NOMO-1 (cell line): ENCODE measurements around the gene ABCB9.
A peak's percentile ranks its signal among the peaks of the same experiment; 100 is the strongest.
"Not testable (repeated sequence)": the region's sequence is repeated elsewhere in the genome, so short reads cannot be mapped to it uniquely, and the experiment has no call there.

ENCODE experiments used
- DNase-seq, 2 experiments: peaks; one replicate each; lab custom pipeline; 2025; ENCODE audit not compliant: unreplicated experiment in 2 of 2; lab: John Stamatoyannopoulos, UW

ABCB9 gene

DNA sequence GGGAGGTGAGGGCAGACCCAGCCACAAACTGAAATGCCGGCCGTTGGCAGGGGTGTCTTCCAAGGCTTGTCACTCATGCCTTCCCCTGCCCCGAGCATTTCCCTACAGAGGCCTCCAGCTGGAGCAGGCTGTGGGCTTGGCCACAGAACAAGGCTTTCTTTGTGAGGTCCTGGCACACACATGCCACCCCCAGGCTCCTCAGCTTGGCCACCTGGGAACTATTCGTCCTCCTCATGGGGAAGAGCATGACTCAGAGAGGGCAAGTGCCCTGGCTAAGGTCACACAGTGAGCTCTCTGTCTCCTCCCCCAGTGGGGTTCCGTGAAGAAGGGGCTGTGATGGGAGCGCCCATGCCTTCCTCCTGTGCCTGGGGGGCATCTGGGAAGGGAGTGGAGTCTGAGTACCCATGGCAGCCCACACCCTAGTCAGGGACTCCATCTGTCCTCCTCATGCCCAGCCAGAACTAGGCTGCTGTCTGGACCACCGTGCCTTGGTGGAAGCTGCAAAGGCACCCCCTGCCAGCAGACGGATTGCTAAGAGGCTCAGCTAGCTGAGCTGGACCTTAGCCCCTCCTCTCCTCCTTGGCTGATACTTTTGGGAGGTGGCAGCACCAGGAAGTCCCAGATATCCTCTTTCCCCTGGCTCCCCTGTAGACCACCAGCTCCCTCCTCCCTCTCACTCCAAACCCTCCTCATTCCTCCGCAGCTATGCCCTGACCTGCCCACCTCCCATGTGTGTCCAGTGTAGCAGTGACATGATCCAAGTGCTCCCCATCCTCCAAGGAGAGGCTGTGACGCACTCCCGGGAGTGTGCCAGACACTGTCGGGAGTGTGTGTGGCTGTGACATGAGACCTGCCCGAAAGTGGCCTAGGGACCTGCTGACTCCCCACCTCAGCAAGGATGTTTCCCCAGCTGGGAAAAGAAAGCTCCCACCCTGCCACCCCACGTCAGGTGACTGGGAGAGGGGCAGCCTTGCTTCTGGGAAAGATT is 21.4 kb downstream of the ABCB9 start:
- no peak for DNase-seq

GRCh38 chr12:122943196-122943595 is 23.1 kb downstream of the ABCB9 start:
- DNase-seq: no peak

DNA sequence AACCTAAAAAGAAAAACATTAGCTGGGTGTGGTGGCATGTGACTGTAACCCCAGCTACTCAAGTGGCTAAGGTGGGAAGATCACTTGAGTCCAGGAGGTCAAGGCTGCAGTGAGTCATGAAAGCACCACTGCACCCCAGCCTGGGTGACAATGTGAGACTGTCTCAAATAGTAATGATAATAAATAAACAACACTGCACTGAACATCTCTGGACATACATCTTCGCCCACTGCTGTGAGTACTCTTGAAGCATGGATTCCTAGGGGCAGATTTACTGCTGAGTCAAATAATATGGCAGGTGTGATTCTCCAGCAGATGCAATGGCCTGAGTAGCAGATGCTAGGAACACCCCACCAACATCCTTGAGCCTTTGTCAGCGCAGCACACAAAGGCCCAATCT is 23.6 kb downstream of the ABCB9 start:
- DNase-seq: no peak

DNA sequence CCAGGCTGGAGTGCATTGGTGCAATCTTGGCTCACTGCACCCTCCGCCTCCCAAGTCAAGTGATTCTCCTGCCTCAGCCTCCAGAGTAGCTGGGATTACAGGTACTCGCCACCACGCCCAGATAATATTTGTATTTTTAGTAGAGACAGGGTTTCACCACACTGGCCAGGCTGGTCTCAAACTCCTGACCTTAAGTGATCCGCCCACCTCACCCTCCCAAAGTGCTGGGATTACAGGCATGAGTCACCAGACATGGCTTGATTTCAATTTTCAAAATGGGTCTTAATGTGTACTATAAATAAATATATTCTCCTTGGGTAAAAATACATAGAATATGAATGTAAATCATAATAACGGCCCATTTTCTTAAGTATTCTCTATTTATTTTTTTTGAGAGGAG is 24.9 kb downstream of the ABCB9 start:
- not testable (repeated sequence) for DNase-seq

GRCh38 chr12:122939125-122939524 is 27.1 kb downstream of the ABCB9 start:
- DNase-seq: no peak

GRCh38 chr12:122937622-122938091 is 28.6 kb downstream of the ABCB9 start:
- no peak for DNase-seq

DNA sequence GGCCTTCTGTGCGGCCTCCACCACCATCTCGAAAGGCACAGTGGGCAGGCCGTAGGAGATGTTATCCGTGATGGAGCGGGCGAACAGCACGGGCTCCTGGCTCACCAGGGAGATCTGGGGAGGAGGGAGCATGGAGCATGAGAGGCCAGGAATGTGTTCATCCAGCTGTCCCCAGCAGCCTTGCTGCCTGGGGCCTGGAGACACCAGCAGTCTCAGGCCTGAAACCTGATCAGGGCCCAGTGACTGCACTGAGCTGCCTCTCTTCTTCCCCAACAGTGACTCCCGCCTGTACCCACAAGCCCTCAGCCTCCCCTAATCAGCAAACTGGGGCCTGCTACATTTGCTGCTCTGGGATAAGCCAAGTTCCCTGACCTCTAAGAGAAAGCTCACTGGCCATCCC is 30.9 kb downstream of the ABCB9 start:
- no peak for DNase-seq

GRCh38 chr12:122934722-122935121 is 31.5 kb downstream of the ABCB9 start:
- no peak for DNase-seq

DNA sequence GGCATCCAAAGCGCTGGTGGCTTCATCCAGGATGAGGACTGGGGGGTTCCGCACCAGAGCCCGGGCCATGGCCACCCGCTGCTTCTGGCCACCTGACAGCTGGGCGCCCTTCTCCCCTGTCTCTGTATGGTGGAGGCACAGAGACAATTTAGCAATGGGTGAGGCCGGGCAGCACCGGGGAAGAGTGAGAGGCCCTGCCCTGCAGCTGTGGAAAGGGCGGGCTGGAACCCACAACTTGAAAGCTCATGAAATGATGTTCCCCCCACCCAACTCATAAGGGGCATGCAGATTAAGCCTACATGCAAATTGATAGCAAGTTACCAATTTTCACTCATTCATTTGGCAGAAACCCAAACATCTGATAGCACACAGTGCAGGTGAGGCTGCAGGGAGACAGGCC is 34.1 kb downstream of the ABCB9 start:
- no peak for DNase-seq

- DNase-seq: no peak
These were observed 36.5 kb downstream of the ABCB9 start for GRCh38 chr12:122929812-122930211.

- DNase-seq: no peak
These were observed 37.1 kb downstream of the ABCB9 start for GRCh38 chr12:122929148-122929538.

DNA sequence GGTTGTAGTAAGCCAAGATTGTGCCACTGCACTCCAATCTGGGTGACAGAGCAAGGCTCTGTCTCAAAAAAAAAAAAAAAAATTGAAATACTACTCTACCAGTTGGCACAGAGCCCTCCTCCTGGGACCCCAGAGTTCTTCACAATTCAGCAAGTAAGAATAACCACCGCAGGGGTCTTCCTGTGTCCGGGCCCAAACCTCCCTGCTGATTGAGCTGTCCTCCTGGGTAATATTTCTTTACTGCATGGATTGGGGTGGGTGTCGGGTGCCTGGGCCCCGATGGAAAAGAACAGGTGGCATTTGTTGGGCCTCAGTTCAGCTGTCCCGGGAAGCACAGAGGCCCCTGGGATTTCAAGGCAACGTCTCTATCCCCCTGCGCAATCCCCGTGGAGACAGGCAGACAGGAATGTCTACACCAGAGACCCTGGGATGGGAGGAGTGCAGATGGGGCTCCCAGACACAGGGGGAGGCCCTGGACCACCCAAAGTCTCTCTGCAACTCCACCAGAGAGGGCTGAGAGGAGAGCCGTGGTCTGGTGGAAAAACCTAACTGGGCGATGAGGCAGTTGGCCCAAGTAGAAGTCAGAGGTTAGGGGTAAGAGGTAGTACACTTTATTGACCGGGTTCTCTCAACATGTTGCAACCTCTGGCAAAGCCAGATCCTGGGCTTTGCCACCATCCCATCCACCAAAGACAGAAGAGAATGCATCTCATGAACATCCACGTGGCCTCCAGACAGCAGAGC is 37.7 kb downstream of the ABCB9 start:
- no peak for DNase-seq

DNA sequence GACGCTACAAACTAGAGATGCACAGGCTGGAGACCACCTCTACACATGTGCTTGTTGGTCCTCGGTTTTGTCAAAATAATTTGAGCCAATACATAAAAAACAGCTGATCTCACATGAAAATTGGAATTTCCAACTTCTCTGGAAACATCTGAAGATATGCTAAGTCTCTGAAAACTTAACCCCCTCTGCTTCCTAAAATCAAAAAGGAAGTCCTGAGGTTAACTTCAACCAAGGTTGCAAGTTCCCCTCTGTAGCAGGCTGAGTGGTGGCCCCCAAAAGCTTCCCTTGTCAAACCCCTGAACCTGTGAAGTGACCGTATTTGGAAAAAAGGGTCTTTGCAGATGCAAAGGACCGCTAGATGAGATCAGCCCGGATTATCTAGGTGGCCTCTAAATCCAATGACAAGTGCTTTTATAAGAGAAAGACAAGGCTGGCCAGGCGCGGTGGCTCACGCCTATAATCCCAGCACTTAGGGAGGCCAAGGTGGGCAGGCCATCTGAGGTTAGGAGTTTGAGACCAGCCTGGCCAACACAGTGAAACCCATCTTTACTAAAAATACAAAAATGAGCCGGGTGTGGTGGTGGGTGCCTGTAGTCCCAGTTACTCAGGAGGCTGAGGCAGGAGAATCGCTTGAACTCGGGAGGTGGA is 38.4 kb downstream of the ABCB9 start:
- DNase-seq: peak in 1 of 2 experiments; percentile 38

DNA sequence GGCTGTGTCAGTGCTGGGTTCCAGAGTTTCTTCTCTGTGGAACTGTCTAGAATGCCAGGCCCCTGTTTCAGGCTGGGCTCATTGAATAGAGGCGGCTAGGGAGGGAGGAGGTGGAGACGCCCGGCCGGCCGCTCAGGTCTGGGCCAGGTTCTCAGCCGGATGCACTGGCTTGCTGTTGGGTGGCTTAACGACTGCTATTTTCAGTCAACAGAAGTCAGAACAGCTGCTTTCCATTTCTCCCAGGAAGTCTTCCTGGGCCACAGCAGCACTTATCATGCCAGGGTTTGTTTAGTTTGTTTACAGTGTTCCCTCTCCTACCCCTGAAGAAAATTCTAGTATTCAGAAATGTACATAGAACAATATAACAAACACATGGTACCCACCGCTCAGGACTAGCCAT is 44.3 kb downstream of the ABCB9 start:
- DNase-seq: no peak

DNA sequence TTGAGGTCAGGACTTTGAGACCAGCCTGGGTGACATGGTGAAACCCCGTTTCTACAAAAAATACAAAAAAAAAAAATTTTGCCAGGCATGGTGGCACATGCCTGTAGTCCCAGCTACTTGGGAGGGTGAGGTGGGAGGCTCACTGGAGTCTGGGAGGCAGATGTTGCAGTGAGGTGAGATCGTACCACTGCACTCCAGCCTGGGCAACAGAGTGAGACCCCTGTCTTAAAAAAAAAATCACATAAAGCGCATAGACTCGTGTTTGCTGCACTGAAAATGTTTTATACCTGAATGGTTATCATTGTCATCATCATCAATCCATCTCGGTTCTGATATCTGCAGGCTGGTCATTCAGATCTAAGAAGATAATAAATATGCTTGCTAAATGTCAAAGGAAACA is 45.6 kb downstream of the ABCB9 start:
- no peak for DNase-seq

DNA sequence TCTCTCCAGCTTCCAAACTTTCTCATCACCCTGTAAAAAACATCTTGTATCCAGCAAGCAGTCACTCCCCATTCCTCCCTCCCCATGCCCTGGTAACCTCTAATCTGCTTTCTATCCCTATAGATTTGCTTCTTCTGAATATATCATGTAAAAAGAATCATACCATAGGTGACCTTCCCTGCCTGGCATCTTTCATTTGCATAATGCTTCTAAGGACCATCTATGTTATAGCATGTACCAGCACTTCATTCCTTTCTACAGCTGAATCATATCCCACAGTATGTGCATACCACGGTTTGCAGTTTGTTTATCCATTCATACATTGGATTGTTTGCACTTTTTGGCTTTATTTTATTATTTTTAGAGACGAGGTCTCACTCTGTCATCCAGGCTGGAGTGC is 47.4 kb downstream of the ABCB9 start:
- no peak for DNase-seq

- DNase-seq: no peak
These were observed 48.6 kb downstream of the ABCB9 start for GRCh38 chr12:122917507-122918121.

DNA sequence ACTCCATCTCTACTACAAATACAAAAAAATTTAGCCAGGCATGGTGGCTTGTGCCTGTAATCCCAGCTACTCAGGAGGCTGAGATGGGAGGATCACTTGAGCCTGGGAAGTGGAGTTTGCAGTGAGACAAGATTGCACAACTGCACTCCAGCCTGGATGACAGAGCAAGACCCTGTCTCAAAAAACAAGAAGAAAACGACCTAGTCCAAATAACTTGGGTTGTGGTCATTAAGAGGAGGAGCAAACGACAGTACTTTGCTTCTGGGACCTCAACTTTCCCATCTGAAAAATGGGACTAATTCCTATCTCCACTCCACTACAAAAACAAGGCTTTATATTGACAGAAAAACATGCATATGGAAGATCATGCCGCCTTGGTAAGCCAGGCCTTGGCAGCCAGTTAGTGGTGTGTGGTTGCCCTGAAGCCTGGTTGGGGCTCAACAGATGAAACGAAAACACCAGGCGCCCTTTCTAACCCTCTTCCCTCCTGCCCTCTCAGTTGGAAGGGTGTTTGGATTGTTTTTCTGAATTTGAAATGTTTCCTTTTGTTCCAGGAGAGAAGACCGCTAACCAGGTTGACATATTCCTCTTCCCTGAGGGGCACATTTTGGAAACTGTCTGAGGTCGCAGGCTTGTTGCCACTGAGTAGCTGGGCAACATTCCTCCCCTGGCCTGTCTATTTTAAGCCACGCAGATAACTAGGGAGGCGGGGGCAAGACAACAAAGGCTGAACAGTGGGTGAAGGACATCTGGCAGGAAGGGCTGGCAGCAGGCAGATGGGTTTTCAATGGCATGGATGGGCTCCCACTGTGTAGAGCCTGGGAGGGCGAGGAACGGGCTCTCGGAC is 56.6 kb downstream of the ABCB9 start:
- DNase-seq: no peak

GRCh38 chr12:122908915-122909314 is 57.3 kb downstream of the ABCB9 start:
- no peak for DNase-seq

- DNase-seq: not testable (repeated sequence)
These were observed 61.0 kb downstream of the ABCB9 start for GRCh38 chr12:122905258-122905657.
